ENCODE data around the gene MFSD6. TPM values are rescaled to one million over a fixed set of nuclear protein-coding genes. Genes with fewer than 3 reads are reported as not detected.

MFSD6 gene
- total RNA-seq, 2 experiments from 2014 or later = 34.1 to 37.1 TPM

DNA sequence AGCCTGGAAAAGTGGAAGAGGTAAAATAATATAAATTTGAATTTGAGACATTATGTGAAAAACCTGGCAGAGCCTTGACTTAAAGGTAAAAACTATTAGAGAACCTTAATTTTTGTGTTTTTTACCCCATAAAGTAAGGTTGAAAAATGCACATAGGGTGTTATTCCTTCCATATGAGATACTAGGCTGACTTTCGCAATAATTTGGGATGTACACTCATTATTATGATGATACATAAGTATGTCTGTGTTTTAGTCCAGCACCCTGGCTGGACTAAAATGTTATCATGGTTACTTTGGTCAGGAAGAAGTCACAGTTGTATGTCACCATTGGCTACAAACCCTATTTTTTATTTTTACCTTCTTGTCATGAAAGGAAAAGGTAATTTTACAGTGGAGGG lies 106.5 kb downstream of the MFSD6 start:
- ChIA-PET POLR2A (interaction anchor here (1.8 kb wide), 1 partner anchor 19 kb away, joined by 4 read pairs; no protein-coding TSS in a partner anchor), CTCF (interaction anchor here (0.9 kb wide), 1 partner anchor 15 kb away, joined by 3 read pairs; no protein-coding TSS in a partner anchor)
- Mint-ChIP-seq H3K27ac (no peak overlapping the region), H3K4me1 (ENCODE audit: low read depth) (peaks cover 32% of the 10 kb centered on the region), H3K9me3 (no peaks in the 10 kb centered on the region), H3K27me3 (no peaks in the 10 kb centered on the region), H3K4me3 (no peak overlapping the region), H3K36me3 (peaks cover 31% of the 10 kb centered on the region)
- intact Hi-C loops (cut with micrococcal nuclease) = no loop called here
- no peak for DNase-seq

- no peak overlapping the region for H3K4me3 Mint-ChIP-seq
Observed at GRCh38 chr2:190515687-190516086, 107.5 kb downstream of the MFSD6 start.

GRCh38 chr2:190517468-190517867 lies 109.3 kb downstream of the MFSD6 start:
- ChIA-PET POLR2A (no interaction called here), CTCF (interaction anchor here (1.7 kb wide), 1 partner anchor 12 kb away, joined by 4 read pairs; no protein-coding TSS in a partner anchor)
- Mint-ChIP-seq H3K4me1 (ENCODE audit: low read depth) (peaks cover 53% of the 10 kb centered on the region), H3K9me3 (no peaks in the 10 kb centered on the region), H3K27me3 (no peaks in the 10 kb centered on the region), H3K36me3 (peaks cover 33% of the 10 kb centered on the region), H3K4me3 (no peak overlapping the region), H3K27ac (no peak overlapping the region)
- no peak for DNase-seq
- intact Hi-C loops (cut with micrococcal nuclease) = no loop called here

More at GRCh38 chr2:190515687-190516086, 107.5 kb downstream of the MFSD6 start:
- ChIA-PET CTCF (interaction anchor here (0.9 kb wide), 1 partner anchor 14 kb away, joined by 3 read pairs; no protein-coding TSS in a partner anchor), POLR2A (interaction anchor here (0.8 kb wide), 1 partner anchor 18 kb away, joined by 4 read pairs; no protein-coding TSS in a partner anchor)
- Mint-ChIP-seq H3K9me3 (no peaks in the 10 kb centered on the region), H3K4me1 (ENCODE audit: low read depth) (peaks cover 42% of the 10 kb centered on the region), H3K36me3 (peaks cover 26% of the 10 kb centered on the region), H3K27me3 (no peaks in the 10 kb centered on the region), H3K27ac (no peak overlapping the region)
- DNase-seq = no peak
- intact Hi-C loops (cut with micrococcal nuclease) = no loop called here

- CTCF ChIA-PET = no interaction called here
- Mint-ChIP-seq H3K27ac (peak overlapping the region; percentile 33), H3K4me3 (no peak overlapping the region), H3K27me3 (no peaks in the 10 kb centered on the region), H3K36me3 (peaks cover 33% of the 10 kb centered on the region), H3K9me3 (no peaks in the 10 kb centered on the region), H3K4me1 (ENCODE audit: low read depth) (peaks cover 48% of the 10 kb centered on the region)
- intact Hi-C loops (cut with micrococcal nuclease) = loop anchor here (1.0 kb wide), 1 partner anchor 14 kb away; the partner anchor contains the start of gene NEMP2
- DNase-seq = no peak
- POLR2A ChIA-PET = no interaction called here
Observed at GRCh38 chr2:190519975-190520767, 112.0 kb downstream of the MFSD6 start.

DNA sequence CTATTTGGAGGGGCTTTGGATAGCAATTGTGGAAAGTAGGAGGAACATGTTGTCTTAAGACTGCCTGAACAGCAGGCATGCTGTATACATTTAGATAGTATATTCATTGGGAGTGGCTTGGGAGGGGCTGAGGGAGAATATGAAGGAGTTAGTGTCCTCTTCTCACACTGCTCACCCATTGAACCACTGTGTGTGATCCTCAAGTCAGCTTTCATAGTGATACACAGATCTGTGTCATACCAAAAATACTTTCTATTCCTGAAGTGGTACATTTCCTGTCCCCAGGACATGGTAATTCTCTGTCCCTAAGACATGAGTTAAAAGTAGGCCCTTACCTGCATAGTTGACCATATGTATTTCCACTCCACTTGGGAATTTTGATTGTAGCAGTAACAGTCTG lies 116.8 kb downstream of the MFSD6 start:
- H3K27me3 Mint-ChIP-seq = no peaks in the 10 kb centered on the region
- ChIA-PET POLR2A (no interaction called here), CTCF (no interaction called here)
- intact Hi-C loops (cut with micrococcal nuclease) = no loop called here
- peaks cover 28% of the 10 kb centered on the region for H3K36me3 Mint-ChIP-seq
- no peaks in the 10 kb centered on the region for H3K9me3 Mint-ChIP-seq
- no peak overlapping the region for H3K27ac Mint-ChIP-seq
- no peak for DNase-seq
- peaks cover 62% of the 10 kb centered on the region for H3K4me1 Mint-ChIP-seq (ENCODE audit: low read depth)
- H3K4me3 Mint-ChIP-seq = no peak overlapping the region

DNA sequence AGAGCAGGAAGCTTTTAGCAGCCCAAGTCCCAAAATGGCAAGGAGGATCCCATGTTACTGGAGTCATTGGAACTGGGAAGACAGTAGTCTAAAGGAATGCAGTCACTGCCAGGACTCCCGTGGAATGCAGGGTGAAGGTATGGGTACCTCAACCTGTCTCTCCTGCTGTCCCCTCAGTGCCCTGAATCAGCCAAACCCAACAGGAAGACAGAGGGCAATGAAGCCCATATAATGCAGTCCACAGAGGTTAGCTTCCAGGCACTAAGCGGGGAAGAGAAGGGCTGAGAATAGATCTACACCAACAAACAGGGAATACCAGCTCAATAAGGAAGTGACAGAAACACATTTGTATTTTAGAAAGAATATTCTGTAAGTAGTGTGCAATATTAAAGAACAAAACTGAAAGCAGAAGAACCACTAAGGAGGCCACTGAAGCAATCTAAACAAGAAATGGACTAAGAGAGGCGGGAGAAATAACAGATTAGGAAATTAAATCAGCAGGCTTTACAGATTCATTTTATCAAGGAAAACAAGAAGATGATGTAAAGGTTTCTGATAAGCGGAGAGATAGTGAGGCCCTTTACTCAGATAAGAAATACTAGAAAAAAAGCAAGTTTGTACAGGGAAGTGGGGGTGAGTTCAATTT lies 118.1 kb downstream of the MFSD6 start:
- ChIA-PET CTCF (no interaction called here), POLR2A (no interaction called here)
- DNase-seq = no peak
- Mint-ChIP-seq H3K9me3 (no peaks in the 10 kb centered on the region), H3K36me3 (peaks cover 21% of the 10 kb centered on the region), H3K27me3 (no peaks in the 10 kb centered on the region), H3K4me3 (no peak overlapping the region), H3K27ac (no peak overlapping the region), H3K4me1 (ENCODE audit: low read depth) (peaks cover 62% of the 10 kb centered on the region)
- intact Hi-C loops (cut with micrococcal nuclease) = no loop called here

- no peak for DNase-seq
- Mint-ChIP-seq H3K4me3 (no peak overlapping the region), H3K36me3 (peaks cover 18% of the 10 kb centered on the region), H3K9me3 (no peaks in the 10 kb centered on the region), H3K27ac (no peak overlapping the region), H3K27me3 (no peaks in the 10 kb centered on the region), H3K4me1 (ENCODE audit: low read depth) (peaks cover 64% of the 10 kb centered on the region)
- POLR2A ChIA-PET = no interaction called here
- CTCF ChIA-PET = no interaction called here
- intact Hi-C loops (cut with micrococcal nuclease) = no loop called here
Observed at GRCh38 chr2:190527214-190527613, 119.1 kb downstream of the MFSD6 start.

GRCh38 chr2:190527918-190528317 lies 119.8 kb downstream of the MFSD6 start:
- POLR2A ChIA-PET = interaction anchor here (0.6 kb wide), 1 partner anchor 174 kb away, joined by 3 read pairs; no protein-coding TSS in a partner anchor

GRCh38 chr2:190528521-190529001 lies 120.4 kb downstream of the MFSD6 start:
- POLR2A ChIA-PET = no interaction called here
- Mint-ChIP-seq H3K36me3 (peaks cover 14% of the 10 kb centered on the region), H3K4me3 (no peak overlapping the region), H3K27me3 (no peaks in the 10 kb centered on the region), H3K4me1 (ENCODE audit: low read depth) (peaks cover 77% of the 10 kb centered on the region), H3K9me3 (no peaks in the 10 kb centered on the region), H3K27ac (no peak overlapping the region)
- CTCF ChIA-PET = no interaction called here
- intact Hi-C loops (cut with micrococcal nuclease) = no loop called here
- no peak for DNase-seq

More at GRCh38 chr2:190527918-190528317, 119.8 kb downstream of the MFSD6 start:
- H3K4me3 Mint-ChIP-seq = no peak overlapping the region
- H3K9me3 Mint-ChIP-seq = no peaks in the 10 kb centered on the region
- peak overlapping the region; percentile 16 for H3K27ac Mint-ChIP-seq
- intact Hi-C loops (cut with micrococcal nuclease) = no loop called here
- peaks cover 18% of the 10 kb centered on the region for H3K36me3 Mint-ChIP-seq
- DNase-seq = no peak
- peaks cover 71% of the 10 kb centered on the region for H3K4me1 Mint-ChIP-seq (ENCODE audit: low read depth)
- CTCF ChIA-PET = no interaction called here
- H3K27me3 Mint-ChIP-seq = no peaks in the 10 kb centered on the region

DNA sequence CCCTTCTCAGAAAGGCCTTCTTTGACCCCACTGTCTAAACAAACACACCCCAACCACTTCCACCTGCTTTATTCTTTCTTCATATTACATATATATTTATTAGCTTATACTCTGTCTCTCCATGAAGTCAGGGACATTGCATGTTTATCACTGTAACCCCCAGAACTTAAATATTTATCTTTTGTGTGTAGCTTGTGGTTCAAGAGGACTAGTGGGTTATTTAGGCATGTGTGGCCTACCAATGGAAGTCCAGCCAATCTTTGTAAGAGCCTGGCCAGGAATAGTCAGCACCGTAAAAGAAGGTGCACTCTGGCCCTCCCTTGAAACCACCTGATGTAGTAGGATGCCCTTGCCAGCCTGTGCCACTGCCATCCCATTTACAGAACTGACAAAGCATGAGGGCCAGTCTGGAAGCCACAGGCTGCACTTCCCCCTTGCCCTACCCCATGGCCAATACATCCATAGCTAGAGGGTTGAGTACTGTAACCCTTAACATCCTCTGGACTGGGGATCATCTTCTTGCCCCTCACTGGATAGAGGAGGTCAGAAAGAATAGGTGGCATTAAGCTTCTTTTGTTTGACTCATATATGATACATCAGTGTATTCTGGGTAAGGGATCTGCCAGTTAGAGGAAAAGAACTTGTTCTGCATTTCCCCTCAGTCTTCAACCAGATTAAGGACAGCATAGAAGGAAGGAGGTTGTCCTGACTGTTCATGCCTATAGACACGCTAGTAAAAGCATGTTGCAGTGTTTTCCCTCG lies 121.5 kb downstream of the MFSD6 start:
- Mint-ChIP-seq H3K27ac (peak overlapping the region; percentile 58), H3K27me3 (no peaks in the 10 kb centered on the region), H3K9me3 (no peaks in the 10 kb centered on the region), H3K4me3 (no peak overlapping the region), H3K4me1 (ENCODE audit: low read depth) (peaks cover 77% of the 10 kb centered on the region), H3K36me3 (peaks cover 12% of the 10 kb centered on the region)
- ChIA-PET POLR2A (interaction anchor here (1.0 kb wide), 1 partner anchor 149 kb away, joined by 3 read pairs; no protein-coding TSS in a partner anchor), CTCF (interaction anchor here (1.4 to 1.6 kb wide), 2 partner anchors 13 to 14 kb away, joined by 3 to 4 read pairs; no protein-coding TSS in a partner anchor)
- intact Hi-C loops (cut with micrococcal nuclease) = loop anchor here (5.0 kb wide), 6 partner anchors 263 to 1087 kb away; partner anchors contain the start of genes GLS, ORMDL1, OSGEPL1 and PMS1
- DNase-seq = no peak

DNA sequence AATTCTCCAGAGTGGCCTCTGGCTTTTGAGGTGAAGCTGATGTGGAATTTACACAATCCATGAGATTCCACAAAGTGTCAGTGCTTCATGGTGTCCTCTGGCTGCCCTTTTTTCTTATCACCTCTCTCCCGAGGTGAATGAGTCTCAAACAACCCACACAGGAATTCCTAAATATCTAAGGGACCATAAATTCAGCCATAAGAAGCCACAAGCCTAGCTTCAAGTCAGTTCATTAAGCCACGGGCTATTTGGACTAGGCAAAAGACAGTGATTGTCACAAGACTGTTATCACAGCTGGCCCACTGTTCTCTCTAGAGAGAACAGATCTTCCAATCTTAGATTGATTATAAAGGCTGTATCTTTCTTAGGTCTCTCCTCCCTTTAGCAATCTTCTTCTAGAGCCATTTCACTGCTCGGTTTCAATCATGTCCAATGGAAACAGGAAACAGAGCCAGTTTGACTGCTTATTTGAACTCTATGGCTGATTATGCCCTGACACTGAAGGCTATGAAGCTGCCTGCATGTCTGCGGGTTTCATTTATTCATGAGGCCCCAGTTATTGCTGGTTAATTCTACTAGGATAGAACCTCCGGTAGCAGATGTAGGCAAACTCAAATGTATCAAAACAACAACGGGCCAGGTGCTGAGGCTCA lies 122.2 kb downstream of the MFSD6 start:
- Mint-ChIP-seq H3K27me3 (no peaks in the 10 kb centered on the region), H3K4me3 (no peak overlapping the region), H3K27ac (peak overlapping the region; percentile 64), H3K36me3 (peaks cover 8% of the 10 kb centered on the region), H3K4me1 (ENCODE audit: low read depth) (peaks cover 71% of the 10 kb centered on the region), H3K9me3 (no peaks in the 10 kb centered on the region)
- CTCF ChIA-PET = interaction anchor here (1.4 to 1.6 kb wide), 2 partner anchors 13 to 15 kb away, joined by 3 to 4 read pairs; no protein-coding TSS in a partner anchor
- DNase-seq = no peak
- POLR2A ChIA-PET = interaction anchor here (1.0 kb wide), 1 partner anchor 148 kb away, joined by 3 read pairs; no protein-coding TSS in a partner anchor
- intact Hi-C loops (cut with micrococcal nuclease) = loop anchor here (5.0 kb wide), 6 partner anchors 262 to 1088 kb away; partner anchors contain the start of genes GLS, ORMDL1, OSGEPL1 and PMS1
